ENCODE data around the gene CYSTM1. TPM values are rescaled to one million over a fixed set of nuclear protein-coding genes. Genes with fewer than 3 reads are reported as not detected.
A peak's percentile ranks its signal among the peaks of the same experiment; 100 is the strongest.

The CYSTM1 gene
- total and polyA plus RNA-seq, 4 experiments from 2014 or later: 5.0 to 21.1 (median 9.5) TPM

DNA sequence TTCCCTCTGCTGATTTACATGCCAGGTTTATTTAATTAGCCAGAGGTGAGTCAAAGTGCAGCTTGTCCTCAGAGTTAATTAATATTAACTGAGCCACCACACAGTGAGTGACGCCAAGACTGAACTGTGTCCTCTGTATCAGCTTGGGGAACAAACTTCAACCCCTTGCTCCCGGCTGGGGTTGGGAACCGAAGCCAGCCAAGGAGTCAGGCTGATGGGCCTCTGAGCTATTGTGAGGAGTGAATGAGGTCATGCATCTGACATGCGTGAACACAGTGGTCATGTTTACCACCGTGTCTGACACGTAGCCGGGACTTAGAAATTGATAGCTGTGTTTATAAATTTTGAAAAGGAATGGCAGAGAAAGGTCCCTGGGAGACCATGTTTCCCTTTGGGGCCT is 32.1 kb upstream of the CYSTM1 start:
- no peak for DNase-seq
- POLR2A ChIA-PET (ENCODE audit: partially characterized antibody): no interaction called here

DNA sequence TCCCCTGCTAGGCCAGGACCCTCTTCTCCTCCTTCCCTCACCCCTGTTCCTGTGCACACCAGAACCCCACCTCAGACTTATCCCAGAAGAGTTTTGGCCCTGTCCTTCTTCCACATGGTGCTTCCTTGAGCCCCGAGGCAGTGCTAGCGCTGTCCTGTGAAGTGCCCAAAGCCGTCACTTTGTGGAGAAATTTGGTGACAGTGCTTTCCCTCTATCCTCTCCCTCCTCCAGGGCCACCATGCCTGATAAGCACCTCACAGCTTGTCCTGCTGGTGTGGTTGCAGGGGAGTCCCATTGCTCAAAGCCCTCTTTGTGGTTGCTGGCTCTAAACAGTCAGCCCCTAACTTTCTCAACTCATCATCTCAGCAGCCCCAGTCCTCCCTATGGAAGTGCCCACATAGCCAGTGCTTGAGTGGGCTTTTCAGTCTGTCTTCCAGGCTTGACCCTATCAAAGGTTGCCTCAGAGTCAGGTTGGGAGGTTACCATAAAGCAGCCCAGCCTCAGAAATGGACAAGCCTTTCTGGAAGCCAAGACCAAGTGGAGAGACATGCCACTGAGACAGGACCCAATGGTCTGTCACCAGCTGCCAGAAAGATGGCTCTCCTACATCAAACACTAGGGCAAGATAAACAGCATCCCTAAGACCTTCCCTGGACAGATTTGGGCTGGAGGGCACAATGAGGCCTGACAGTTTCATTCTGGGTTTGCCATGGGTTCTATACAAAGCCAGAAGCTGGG is 31.3 kb upstream of the CYSTM1 start:
- no peaks in the 10 kb centered on the region for H3K9me3 ChIP-seq (ENCODE audit: control insufficient read depth in 1 of 2, low read length in 2 of 2)
- peak overlapping the region in 5 of 7 donors; percentile 1 to 65 (median 22) for H3K27ac Mint-ChIP-seq
- no peaks in the 10 kb centered on the region for H3K36me3 ChIP-seq (ENCODE audit: insufficient read depth, low read length)
- no peak overlapping the region for H3K4me3 ChIP-seq (ENCODE audit: low read length in 2 of 2)
- H3K27ac ChIP-seq (ENCODE audit: low read depth, low read length): no peak overlapping the region
- ChIA-PET POLR2A (ENCODE audit: partially characterized antibody) (interaction anchor here (0.9 to 2.7 kb wide), 3 partner anchors 12 to 35 kb away, joined by 4 to 21 read pairs (median 14); partner anchors contain the start of gene PURA), CTCF (ENCODE audit: partially characterized antibody) (interaction anchor here (0.9 to 14.9 kb wide), 17 partner anchors 8 to 81 kb away, joined by 3 to 257 read pairs (median 6); partner anchors contain the start of genes CYSTM1 and PURA)
- peaks cover 4 to 12% of the 10 kb centered on the region in 2 donors for H3K27me3 Mint-ChIP-seq
- H3K36me3 Mint-ChIP-seq: peaks cover 0 to 2% of the 10 kb centered on the region in 2 donors
- H3K4me1 Mint-ChIP-seq: peaks cover 12 to 38% (median 22%) of the 10 kb centered on the region in 4 donors
- H3K27me3 ChIP-seq (ENCODE audit: insufficient read depth, low read length): peaks cover 7% of the 10 kb centered on the region
- peaks cover 12% of the 10 kb centered on the region for H3K4me1 ChIP-seq (ENCODE audit: insufficient read depth, low read length)
- no peak for DNase-seq
- no peaks in the 10 kb centered on the region for H3K9me3 Mint-ChIP-seq
- intact Hi-C loops (cut with micrococcal nuclease): loop anchor here (1.0 kb wide), 4 partner anchors 14 to 70 kb away; partner anchors contain the start of gene PURA
- H3K4me3 Mint-ChIP-seq: peak overlapping the region in 2 of 8 donors; percentile 33 to 80

More for the DNA sequence above, 32.1 kb upstream of the CYSTM1 start:
- H3K36me3 ChIP-seq (ENCODE audit: insufficient read depth, low read length): no peaks in the 10 kb centered on the region
- no peak overlapping the region for H3K27ac ChIP-seq (ENCODE audit: low read depth, low read length)
- no peak overlapping the region for H3K27ac Mint-ChIP-seq
- peaks cover 0 to 2% of the 10 kb centered on the region in 2 donors for H3K36me3 Mint-ChIP-seq
- peaks cover 12% of the 10 kb centered on the region for H3K4me1 ChIP-seq (ENCODE audit: insufficient read depth, low read length)
- H3K4me3 ChIP-seq (ENCODE audit: low read length in 2 of 2): no peak overlapping the region
- intact Hi-C loops (cut with micrococcal nuclease): no loop called here
- H3K4me3 Mint-ChIP-seq: no peak overlapping the region
- CTCF ChIA-PET (ENCODE audit: partially characterized antibody): interaction anchor here (1.5 to 14.9 kb wide), 8 partner anchors 10 to 88 kb away, joined by 6 to 257 read pairs (median 55); partner anchors contain the start of gene PURA
- peaks cover 4 to 12% of the 10 kb centered on the region in 2 donors for H3K27me3 Mint-ChIP-seq
- H3K4me1 Mint-ChIP-seq: peaks cover 12 to 32% (median 24%) of the 10 kb centered on the region in 4 donors
- H3K27me3 ChIP-seq (ENCODE audit: insufficient read depth, low read length): peaks cover 7% of the 10 kb centered on the region
- H3K9me3 Mint-ChIP-seq: no peaks in the 10 kb centered on the region
- no peaks in the 10 kb centered on the region for H3K9me3 ChIP-seq (ENCODE audit: control insufficient read depth in 1 of 2, low read length in 2 of 2)

DNA sequence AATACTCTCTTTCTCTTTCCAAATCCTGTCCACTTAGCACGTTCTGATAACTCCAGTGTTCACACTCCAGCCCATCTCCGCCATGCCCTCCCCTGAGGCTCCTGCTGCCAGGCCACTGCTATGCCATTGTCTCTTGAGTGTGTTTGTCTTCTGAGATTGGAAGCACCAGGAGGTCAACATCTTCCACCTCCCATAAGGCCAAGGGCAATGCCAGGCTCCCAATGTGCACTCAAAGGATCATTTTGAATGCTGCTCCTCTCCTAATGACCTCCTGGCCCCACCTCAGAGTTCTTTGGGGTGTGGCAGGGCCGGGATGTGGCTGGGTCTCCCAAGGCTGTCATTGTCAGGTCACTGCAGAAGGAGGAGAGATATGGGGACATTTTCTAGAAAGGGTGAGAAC is 29.7 kb upstream of the CYSTM1 start:
- H3K27ac Mint-ChIP-seq: peak overlapping the region in 1 of 7 donors; percentile 29
- intact Hi-C loops (cut with micrococcal nuclease): no loop called here

DNA sequence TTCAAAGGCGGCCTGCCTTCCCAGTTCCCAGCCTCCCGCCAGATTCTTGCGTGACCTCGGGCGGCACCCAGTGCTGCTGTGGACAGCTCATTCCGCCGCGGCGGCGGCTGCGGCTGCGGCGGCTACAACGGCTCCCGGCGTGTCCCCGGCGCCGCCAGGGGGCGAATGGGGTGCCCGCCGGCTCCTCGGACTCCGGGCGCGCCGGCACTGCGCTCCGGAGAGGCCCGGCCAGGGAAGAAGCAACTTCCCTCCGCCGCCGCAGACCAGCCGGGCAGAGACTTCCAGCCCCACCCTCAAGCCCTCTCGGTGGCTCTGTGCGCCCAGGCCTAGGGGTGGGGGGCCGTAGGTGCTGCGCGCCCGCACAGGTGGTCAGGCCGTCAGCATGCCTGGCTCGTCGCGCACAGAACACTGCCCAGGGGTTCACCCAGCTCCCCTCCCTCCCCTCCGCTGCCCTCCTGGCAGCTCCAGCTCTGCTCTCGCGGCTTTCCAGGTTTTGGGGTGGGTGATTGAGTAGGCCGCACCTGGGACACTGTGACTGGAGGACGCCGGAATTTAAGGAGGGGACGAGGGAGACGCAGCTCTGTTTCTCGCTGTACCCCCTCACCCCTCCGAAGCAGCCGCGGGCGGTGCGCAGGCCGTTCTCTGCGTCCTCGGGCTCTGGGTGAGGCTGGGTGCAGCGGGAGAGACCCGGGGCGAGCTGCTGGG is 29.0 kb upstream of the CYSTM1 start:
- DNase-seq: peak in 4 of 5 donors; percentile 46 to 51 (median 47)
- Mint-ChIP-seq H3K36me3 (peaks cover 0 to 2% of the 10 kb centered on the region in 2 donors), H3K9me3 (no peaks in the 10 kb centered on the region), H3K27ac (no peak overlapping the region), H3K27me3 (peaks cover 4 to 12% of the 10 kb centered on the region in 2 donors), H3K4me1 (peaks cover 12 to 38% (median 22%) of the 10 kb centered on the region in 4 donors), H3K4me3 (peak overlapping the region in 7 of 8 donors; percentile 36 to 84 (median 73))
- intact Hi-C loops (cut with micrococcal nuclease): no loop called here
- POLR2A ChIA-PET (ENCODE audit: partially characterized antibody): interaction anchor here (1.3 to 2.7 kb wide), 2 partner anchors 32 to 37 kb away, joined by 9 to 21 read pairs; partner anchors contain the start of gene PURA
- Histone ChIP-seq H3K9me3 (ENCODE audit: control insufficient read depth in 1 of 2, low read length in 2 of 2) (no peaks in the 10 kb centered on the region), H3K27ac (ENCODE audit: low read depth, low read length) (no peak overlapping the region), H3K36me3 (ENCODE audit: insufficient read depth, low read length) (no peaks in the 10 kb centered on the region), H3K27me3 (ENCODE audit: insufficient read depth, low read length) (peaks cover 7% of the 10 kb centered on the region), H3K4me3 (ENCODE audit: low read length in 2 of 2) (no peak overlapping the region), H3K4me1 (ENCODE audit: insufficient read depth, low read length) (peaks cover 12% of the 10 kb centered on the region)
- CTCF ChIA-PET (ENCODE audit: partially characterized antibody): interaction anchor here (1.0 to 14.9 kb wide), 13 partner anchors 8 to 357 kb away, joined by 3 to 257 read pairs (median 20); partner anchors contain the start of gene PURA

More for the DNA sequence above, 29.7 kb upstream of the CYSTM1 start:
- peaks cover 12% of the 10 kb centered on the region for H3K4me1 ChIP-seq (ENCODE audit: insufficient read depth, low read length)
- no peaks in the 10 kb centered on the region for H3K36me3 ChIP-seq (ENCODE audit: insufficient read depth, low read length)
- H3K9me3 Mint-ChIP-seq: no peaks in the 10 kb centered on the region
- H3K27me3 Mint-ChIP-seq: peaks cover 4 to 12% of the 10 kb centered on the region in 2 donors
- no peaks in the 10 kb centered on the region for H3K9me3 ChIP-seq (ENCODE audit: control insufficient read depth in 1 of 2, low read length in 2 of 2)
- CTCF ChIA-PET (ENCODE audit: partially characterized antibody): interaction anchor here (1.4 to 14.9 kb wide), 11 partner anchors 10 to 104 kb away, joined by 3 to 257 read pairs (median 30); partner anchors contain the start of gene PURA
- H3K27me3 ChIP-seq (ENCODE audit: insufficient read depth, low read length): peaks cover 7% of the 10 kb centered on the region
- H3K4me1 Mint-ChIP-seq: peaks cover 12 to 38% (median 22%) of the 10 kb centered on the region in 4 donors
- no peak overlapping the region for H3K27ac ChIP-seq (ENCODE audit: low read depth, low read length)
- H3K36me3 Mint-ChIP-seq: peaks cover 0 to 2% of the 10 kb centered on the region in 2 donors
- DNase-seq: no peak
- H3K4me3 Mint-ChIP-seq: peak overlapping the region in 7 of 8 donors; percentile 39 to 84 (median 73)
- H3K4me3 ChIP-seq (ENCODE audit: low read length in 2 of 2): no peak overlapping the region
- POLR2A ChIA-PET (ENCODE audit: partially characterized antibody): interaction anchor here (1.2 to 2.7 kb wide), 3 partner anchors 24 to 37 kb away, joined by 3 to 21 read pairs (median 14); partner anchors contain the start of gene PURA

DNA sequence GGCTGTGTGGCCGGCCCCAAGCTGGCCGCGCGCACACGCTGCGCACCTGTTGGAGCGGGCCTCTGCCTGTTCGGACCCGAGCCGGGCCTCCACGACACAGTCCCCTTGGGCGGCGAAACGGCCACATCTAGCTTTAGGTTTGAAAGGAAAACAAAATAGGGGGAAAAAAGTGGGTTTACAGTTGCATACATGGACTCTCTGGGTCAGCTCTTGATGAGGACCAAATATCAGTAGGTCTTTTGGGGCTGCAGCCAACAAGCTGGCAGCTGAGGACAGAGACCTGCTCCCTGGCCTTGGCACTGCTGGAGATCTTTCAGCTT is 28.5 kb upstream of the CYSTM1 start:
- H3K27me3 ChIP-seq (ENCODE audit: insufficient read depth, low read length): peaks cover 7% of the 10 kb centered on the region
- POLR2A ChIA-PET (ENCODE audit: partially characterized antibody): interaction anchor here (0.6 to 1.3 kb wide), 2 partner anchors 32 to 219 kb away, joined by 3 to 9 read pairs; partner anchors contain the start of gene PURA
- no peak overlapping the region for H3K4me3 ChIP-seq (ENCODE audit: low read length in 2 of 2)
- Mint-ChIP-seq H3K27ac (peak overlapping the region in 2 of 7 donors; percentile 23 to 42), H3K27me3 (peaks cover 4 to 12% of the 10 kb centered on the region in 2 donors), H3K9me3 (no peaks in the 10 kb centered on the region), H3K4me3 (peak overlapping the region in 4 of 8 donors; percentile 4 to 65 (median 40)), H3K4me1 (peaks cover 12 to 38% (median 22%) of the 10 kb centered on the region in 4 donors), H3K36me3 (peaks cover 0 to 2% of the 10 kb centered on the region in 2 donors)
- no peaks in the 10 kb centered on the region for H3K36me3 ChIP-seq (ENCODE audit: insufficient read depth, low read length)
- CTCF ChIA-PET (ENCODE audit: partially characterized antibody): interaction anchor here (1.0 to 14.9 kb wide), 12 partner anchors 9 to 358 kb away, joined by 3 to 257 read pairs (median 12); partner anchors contain the start of gene PURA
- peaks cover 12% of the 10 kb centered on the region for H3K4me1 ChIP-seq (ENCODE audit: insufficient read depth, low read length)
- no peak for DNase-seq
- H3K9me3 ChIP-seq (ENCODE audit: control insufficient read depth in 1 of 2, low read length in 2 of 2): no peaks in the 10 kb centered on the region
- no peak overlapping the region for H3K27ac ChIP-seq (ENCODE audit: low read depth, low read length)
- intact Hi-C loops (cut with micrococcal nuclease): no loop called here

DNA sequence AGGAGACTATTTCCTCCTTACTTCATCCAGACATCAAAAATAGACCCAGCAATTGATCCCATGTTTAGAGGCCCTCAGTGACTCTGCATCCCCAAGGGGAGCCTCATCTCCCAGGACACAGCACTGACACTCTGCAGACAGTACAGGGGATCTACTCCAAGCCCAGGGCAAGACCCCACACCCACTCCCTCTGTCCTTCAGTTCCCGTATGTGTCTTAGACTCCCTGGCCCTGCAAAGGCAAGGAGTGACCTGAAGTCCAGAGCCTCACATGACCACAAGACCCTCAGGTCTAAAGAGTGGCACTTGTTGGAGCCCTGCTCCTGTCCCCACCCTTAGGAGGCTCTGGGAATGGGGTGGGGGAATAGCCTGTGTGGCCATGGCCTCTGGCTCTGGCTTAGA is 27.5 kb upstream of the CYSTM1 start:
- Histone ChIP-seq H3K27ac (ENCODE audit: low read depth, low read length) (no peak overlapping the region), H3K4me1 (ENCODE audit: insufficient read depth, low read length) (peaks cover 12% of the 10 kb centered on the region), H3K4me3 (ENCODE audit: low read length in 2 of 2) (no peak overlapping the region), H3K36me3 (ENCODE audit: insufficient read depth, low read length) (no peaks in the 10 kb centered on the region), H3K27me3 (ENCODE audit: insufficient read depth, low read length) (peaks cover 7% of the 10 kb centered on the region), H3K9me3 (ENCODE audit: control insufficient read depth in 1 of 2, low read length in 2 of 2) (no peaks in the 10 kb centered on the region)
- DNase-seq: no peak
- H3K27me3 Mint-ChIP-seq: peaks cover 4 to 12% of the 10 kb centered on the region in 2 donors
- H3K4me3 Mint-ChIP-seq: no peak overlapping the region
- intact Hi-C loops (cut with micrococcal nuclease): no loop called here
- peaks cover 15 to 43% (median 21%) of the 10 kb centered on the region in 4 donors for H3K4me1 Mint-ChIP-seq
- peaks cover 0 to 2% of the 10 kb centered on the region in 2 donors for H3K36me3 Mint-ChIP-seq
- peak overlapping the region in 1 of 7 donors; percentile 64 for H3K27ac Mint-ChIP-seq
- CTCF ChIA-PET (ENCODE audit: partially characterized antibody): interaction anchor here (1.0 to 14.9 kb wide), 3 partner anchors 10 to 75 kb away, joined by 3 to 257 read pairs (median 132); no protein-coding TSS in a partner anchor
- POLR2A ChIA-PET (ENCODE audit: partially characterized antibody): no interaction called here
- no peaks in the 10 kb centered on the region for H3K9me3 Mint-ChIP-seq

All from CD4-positive, alpha-beta memory T cell (primary cell).